HG03442 (cell line): ENCODE results near the gene CFAP46.
"Not testable (repeated sequence)": the region's sequence is repeated elsewhere in the genome, so short reads cannot be mapped to it uniquely, and the experiment has no call there.

Source experiments
- ATAC-seq: cut with Tn5 transposase; IDR thresholded peaks from one replicate; pipeline ENCODE4 v1.9.1; 2021; ENCODE audit warnings: mild to moderate bottlenecking, moderate library complexity; ENCODE audit not compliant: unreplicated experiment

CFAP46 gene

GRCh38 chr10:132781556-132781955, 160.8 kb downstream of the CFAP46 start:
- ATAC-seq: no peak

- ATAC-seq: no peak
Observed at GRCh38 chr10:132780356-132780755, 162.0 kb downstream of the CFAP46 start.

- ATAC-seq: no peak
Observed at GRCh38 chr10:132779549-132780294, 162.6 kb downstream of the CFAP46 start.

- no peak for ATAC-seq
Observed at GRCh38 chr10:132777441-132777840, 164.9 kb downstream of the CFAP46 start.

- ATAC-seq: no peak
Observed at GRCh38 chr10:132776821-132777220, 165.5 kb downstream of the CFAP46 start.

GRCh38 chr10:132776186-132776585, 166.2 kb downstream of the CFAP46 start:
- no peak for ATAC-seq

GRCh38 chr10:132774902-132775863, 167.2 kb downstream of the CFAP46 start:
- no peak for ATAC-seq

- no peak for ATAC-seq
Observed at GRCh38 chr10:132774181-132774901, 168.0 kb downstream of the CFAP46 start.

- not testable (repeated sequence) for ATAC-seq
Observed at GRCh38 chr10:132772816-132773215, 169.6 kb downstream of the CFAP46 start.

GRCh38 chr10:132770061-132771021, 172.0 kb downstream of the CFAP46 start:
- no peak for ATAC-seq

GRCh38 chr10:132768346-132769248, 173.8 kb downstream of the CFAP46 start:
- no peak for ATAC-seq

- no peak for ATAC-seq
Observed at GRCh38 chr10:132766291-132766690, 176.1 kb downstream of the CFAP46 start.

- no peak for ATAC-seq
Observed at GRCh38 chr10:132765435-132765834, 176.9 kb downstream of the CFAP46 start.

- ATAC-seq: no peak
Observed at GRCh38 chr10:132764108-132764507, 178.3 kb downstream of the CFAP46 start.

- no peak for ATAC-seq
Observed at GRCh38 chr10:132763545-132763944, 178.8 kb downstream of the CFAP46 start.

GRCh38 chr10:132762267-132762666, 180.1 kb downstream of the CFAP46 start:
- ATAC-seq: no peak

GRCh38 chr10:132761395-132762060, 180.8 kb downstream of the CFAP46 start:
- ATAC-seq: no peak

- ATAC-seq: no peak
Observed at GRCh38 chr10:132758865-132759264, 183.5 kb downstream of the CFAP46 start.
